Esophagus muscularis mucosa (tissue), 4 donors: Measurements from ENCODE around the gene NCKAP5. TPM values are rescaled to one million over a fixed set of nuclear protein-coding genes. Genes with fewer than 3 reads are reported as not detected.

Experiments used
- DNase-seq: peaks from one replicate; pipeline ENCODE4 v3.0.0-alpha.2; 2017; ENCODE audit errors: extremely low spot score
- H3K27ac ChIP-seq, 4 donors: fragments of 200-600 bp; sonication (generic); replicated peaks in 1 of 4; 1 replicate in 3 of 4; 2 replicates in 1 of 4; pipeline ENCODE4 v1.5.1; 2016 to 2019; ENCODE audit warnings: mild to moderate bottlenecking in 1 of 4
- H3K27me3 ChIP-seq, 4 donors: fragments of 200-600 bp; sonication (generic); one replicate each; pipeline versions ENCODE4 v1.5.1 to v1.6.0; 2016 to 2019
- H3K36me3 ChIP-seq, 4 donors: fragments of 200-600 bp; sonication (generic); one replicate each; pipeline ENCODE4 v1.5.1; 2016 to 2019
- H3K4me1 ChIP-seq, 4 donors: fragments of 200-600 bp; sonication (generic); one replicate each; pipeline ENCODE4 v1.5.1; 2016 to 2019
- H3K4me3 ChIP-seq, 4 donors: fragments of 200-600 bp; sonication (generic); 1 replicate in 2 of 4; 2 replicates in 2 of 4; pipeline ENCODE4 v1.5.1; 2016 to 2019; ENCODE audit warnings: mild to moderate bottlenecking in 4 of 4, moderate library complexity in 1 of 4
- H3K9me3 ChIP-seq, 4 donors: fragments of 200-600 bp; sonication (generic); 1 replicate in 3 of 4; 2 replicates in 1 of 4; pipeline ENCODE4 v1.5.1; 2016 to 2019
- CTCF ChIP-seq, 3 experiments: fragments of 200-600 bp in 2 of 3; fragments of 450-650 bp in 1 of 3; sonication (generic) in 2 of 3; IDR thresholded peaks; one replicate each; pipeline ENCODE4 v1.5.1; 2017 to 2019; ENCODE audit warnings: antibody characterized with exemption in 3 of 3, mild to moderate bottlenecking in 2 of 3, moderate library complexity in 1 of 3
- EP300 ChIP-seq: sonication (generic); formaldehyde crosslinking; IDR thresholded peaks from one replicate; pipeline ENCODE4 v1.6.1; 2017; ENCODE audit warnings: antibody characterized with exemption
- POLR2A ChIP-seq: fragments of 450-650 bp; IDR thresholded peaks from one replicate; pipeline ENCODE4 v1.6.1; 2017; ENCODE audit warnings: antibody characterized with exemption, moderate library complexity, mild to moderate bottlenecking, low read depth
- POLR2AphosphoS5 ChIP-seq, 2 donors: sonication (generic); formaldehyde crosslinking; IDR thresholded peaks; one replicate each; pipeline ENCODE4 v1.6.1; 2017; ENCODE audit warnings: antibody characterized with exemption in 2 of 2
- WGBS: methylation state at CpG from one replicate; pipeline ENCODE4 v1.1.5; 2018; 5-methylcytosine and 5-hydroxymethylcytosine counted together
- intact Hi-C: fragments of 100-400 bp; cut with DNase I; formaldehyde crosslinking; loops from one replicate; pipeline ENCODE4 v1.15.1; 2023
- total RNA-seq, 4 donors: library from RNA; depleted of rRNA; stranded (reverse); fragments of >200 nt; gene quantifications; one replicate each; pipeline versions ENCODE4 v1.1.0 to v1.2.1, GENCODE V29; 2016

Gene NCKAP5
- 1 to 10 TPM in 2 of 4 donors, under 1 TPM in 2; 0.33 to 1.8 (median 1.0) TPM for total RNA-seq

- no peaks in the 10 kb centered on the region for H3K9me3 ChIP-seq
- no peaks in the 10 kb centered on the region for H3K27me3 ChIP-seq
- peak within 1 kb of the TSS; percentile 31 to 51 (median 36) for H3K4me3 ChIP-seq
- no peak for DNase-seq
- H3K4me1 ChIP-seq: peaks cover 10 to 20% (median 15%) of the 10 kb centered on the region in 4 donors
- no peak within 1 kb of the TSS for H3K27ac ChIP-seq
- intact Hi-C loops: no loop called here
- TF ChIP-seq EP300 (no peak), POLR2AphosphoS5 (IDR thresholded peaks at IDR 0.05) (no peak), CTCF (IDR thresholded peaks at IDR 0.05) (peak in 1 of 3 experiments; percentile 26), POLR2A (no peak)
- H3K36me3 ChIP-seq: no peaks in the 10 kb centered on the region
- WGBS: 5% methylated on average over 12 of the region's 12 CpGs
These were observed at the start of gene NCKAP5 for GRCh38 chr2:133568172-133568571. TSS of gene NCKAP5 (minus strand) at chr2:133568463. CDS start at chr2:133517526, 50,937 bp downstream.

GRCh38 chr2:133609664-133610063, 41.4 kb upstream of the NCKAP5 start:
- Histone ChIP-seq H3K27ac (no peak overlapping the region), H3K27me3 (no peaks in the 10 kb centered on the region), H3K9me3 (no peaks in the 10 kb centered on the region), H3K4me1 (no peaks in the 10 kb centered on the region), H3K36me3 (no peaks in the 10 kb centered on the region), H3K4me3 (no peak overlapping the region)
- DNase-seq: no peak
- intact Hi-C loops: no loop called here
- TF ChIP-seq CTCF (IDR thresholded peaks at IDR 0.05): no peak
- TF ChIP-seq POLR2AphosphoS5 (IDR thresholded peaks at IDR 0.05): no peak
- TF ChIP-seq EP300: no peak
- TF ChIP-seq POLR2A: no peak

- intact Hi-C loops: no loop called here
- WGBS: 86% methylated on average over 1 of the region's 1 CpG
These were observed 40.0 kb upstream of the NCKAP5 start for GRCh38 chr2:133608291-133608690.

GRCh38 chr2:133607679-133608078, 39.4 kb upstream of the NCKAP5 start:
- no peak overlapping the region for H3K4me3 ChIP-seq
- WGBS: 88% methylated on average over 1 of the region's 1 CpG
- H3K4me1 ChIP-seq: peaks cover 0 to 4% (median 2%) of the 10 kb centered on the region in 4 donors
- H3K27ac ChIP-seq: no peak overlapping the region
- no peaks in the 10 kb centered on the region for H3K36me3 ChIP-seq
- intact Hi-C loops: no loop called here
- no peak for DNase-seq
- no peaks in the 10 kb centered on the region for H3K9me3 ChIP-seq
- H3K27me3 ChIP-seq: no peaks in the 10 kb centered on the region
- TF ChIP-seq POLR2A: no peak
- TF ChIP-seq POLR2AphosphoS5 (IDR thresholded peaks at IDR 0.05): no peak
- no peak for TF ChIP-seq EP300
- TF ChIP-seq CTCF (IDR thresholded peaks at IDR 0.05): no peak

More at GRCh38 chr2:133608291-133608690, 40.0 kb upstream of the NCKAP5 start:
- TF ChIP-seq POLR2A (no peak), CTCF (IDR thresholded peaks at IDR 0.05) (no peak)
- no peak overlapping the region for H3K4me3 ChIP-seq
- H3K4me1 ChIP-seq: no peaks in the 10 kb centered on the region
- no peak overlapping the region for H3K27ac ChIP-seq
- no peaks in the 10 kb centered on the region for H3K36me3 ChIP-seq
- DNase-seq: no peak
- no peaks in the 10 kb centered on the region for H3K9me3 ChIP-seq
- no peaks in the 10 kb centered on the region for H3K27me3 ChIP-seq

- H3K36me3 ChIP-seq: no peaks in the 10 kb centered on the region
- H3K27me3 ChIP-seq: no peaks in the 10 kb centered on the region
- TF ChIP-seq CTCF (IDR thresholded peaks at IDR 0.05) (no peak), EP300 (no peak), POLR2A (no peak)
- no peak overlapping the region for H3K4me3 ChIP-seq
- DNase-seq: no peak
- 94% methylated on average over 1 of the region's 1 CpG for WGBS
- H3K4me1 ChIP-seq: peaks cover 7 to 12% (median 9%) of the 10 kb centered on the region in 4 donors
- intact Hi-C loops: no loop called here
- no peak overlapping the region for H3K27ac ChIP-seq
- H3K9me3 ChIP-seq: no peaks in the 10 kb centered on the region
These were observed 38.4 kb upstream of the NCKAP5 start for GRCh38 chr2:133606616-133607015.
